Mammary epithelial cell (primary cell): ENCODE data around the gene MTG2.

Source experiments
- CTCF ChIP-seq, 2 donors: IDR thresholded peaks in 1 of 2; conservative IDR thresholded peaks in 1 of 2; 2 replicates each; pipeline ENCODE4 v1.5.1; 2011 to 2012; ENCODE audit warnings: inconsistent platforms in 2 of 2, low read length in 2 of 2, mild to moderate bottlenecking in 2 of 2, control low read depth in 1 of 2, low read depth in 1 of 2; ENCODE audit not compliant: insufficient read depth in 1 of 2; ENCODE audit errors: extremely low read depth in 1 of 2
- EZH2 ChIP-seq: IDR thresholded peaks from 2 replicates; pipeline ENCODE4 v1.6.1; 2012; ENCODE audit warnings: low read length, inconsistent platforms, borderline replicate concordance

- TF ChIP-seq CTCF (conservative IDR thresholded peaks at IDR 0.05 in 1 of 2, IDR thresholded peaks at IDR 0.05 in 1 of 2; ENCODE audit: extremely low read depth in 1 of 2, insufficient read depth in 1 of 2, low read depth in 1 of 2, low read length in 2 of 2): no peak
- no peak for TF ChIP-seq EZH2
Observed at GRCh38 chr20:62219101-62219991, 36.5 kb downstream of the MTG2 start.
